HEK293 (cell line): Measurements from ENCODE around the gene OTP.

Experiments
- FEZF1 ChIP-seq: fragments of 450-650 bp; formaldehyde crosslinking; IDR thresholded peaks from 2 replicates; pipeline ENCODE4 v1.5.1; 2016; ENCODE audit warnings: missing biosample characterization, missing genetic modification characterization
- GLI4 ChIP-seq: fragments of 450-650 bp; formaldehyde crosslinking; IDR thresholded peaks from 2 replicates; pipeline ENCODE4 v1.5.1; 2016; ENCODE audit warnings: missing biosample characterization, missing genetic modification characterization
- IKZF3 ChIP-seq: fragments of 450-650 bp; IDR thresholded peaks from 2 replicates; pipeline ENCODE4 v1.5.0; 2018; ENCODE audit warnings: missing biosample characterization, mild to moderate bottlenecking, missing genetic modification characterization, moderate library complexity
- INSM2 ChIP-seq: fragments of 450-650 bp; formaldehyde crosslinking; IDR thresholded peaks from 2 replicates; pipeline ENCODE4 v1.5.1; 2016; ENCODE audit warnings: missing biosample characterization, missing genetic modification characterization
- KLF17 ChIP-seq: fragments of 450-650 bp; formaldehyde crosslinking; IDR thresholded peaks from 2 replicates; pipeline ENCODE4 v1.5.1; 2016; ENCODE audit warnings: missing biosample characterization, missing genetic modification characterization
- PRDM4 ChIP-seq: fragments of 450-650 bp; formaldehyde crosslinking; IDR thresholded peaks from 2 replicates; pipeline ENCODE4 v1.5.1; 2017; ENCODE audit warnings: missing biosample characterization, missing genetic modification characterization
- SALL2 ChIP-seq: fragments of 450-650 bp; formaldehyde crosslinking; IDR thresholded peaks from 2 replicates; pipeline ENCODE4 v1.5.0; 2017; ENCODE audit warnings: missing biosample characterization, mild to moderate bottlenecking, missing genetic modification characterization, borderline replicate concordance
- SP7 ChIP-seq: fragments of 450-650 bp; formaldehyde crosslinking; IDR thresholded peaks from 2 replicates; pipeline ENCODE4 v1.5.1; 2016; ENCODE audit warnings: missing biosample characterization, missing genetic modification characterization
- ZBTB26 ChIP-seq: fragments of 450-650 bp; formaldehyde crosslinking; optimal IDR thresholded peaks from 2 replicates; pipeline ENCODE3; 2016; ENCODE audit warnings: missing biosample characterization, mild to moderate bottlenecking, missing genetic modification characterization
- ZBTB49 ChIP-seq: fragments of 450-650 bp; formaldehyde crosslinking; IDR thresholded peaks from 2 replicates; pipeline ENCODE4 v1.5.1; 2016; ENCODE audit warnings: missing biosample characterization, missing genetic modification characterization, low read depth
- ZNF121 ChIP-seq: fragments of 450-650 bp; formaldehyde crosslinking; IDR thresholded peaks from 2 replicates; pipeline ENCODE4 v1.5.1; 2016; ENCODE audit warnings: missing biosample characterization, missing genetic modification characterization
- ZNF266 ChIP-seq: fragments of 450-650 bp; formaldehyde crosslinking; IDR thresholded peaks from 2 replicates; pipeline ENCODE4 v1.5.1; 2016; ENCODE audit warnings: missing biosample characterization, missing genetic modification characterization, low read depth
- ZNF433 ChIP-seq: fragments of 450-650 bp; formaldehyde crosslinking; IDR thresholded peaks from 2 replicates; pipeline ENCODE4 v1.5.1; 2016; ENCODE audit warnings: missing biosample characterization, missing genetic modification characterization, low read depth
- ZNF501 ChIP-seq: fragments of 450-650 bp; formaldehyde crosslinking; IDR thresholded peaks from 2 replicates; pipeline ENCODE4 v1.5.1; 2016; ENCODE audit warnings: missing biosample characterization, missing genetic modification characterization
- ZNF518A ChIP-seq: fragments of 450-650 bp; formaldehyde crosslinking; conservative IDR thresholded peaks from 2 replicates; pipeline ENCODE4 v1.5.1; 2016; ENCODE audit warnings: low read depth, missing biosample characterization, missing genetic modification characterization
- ZNF585B ChIP-seq: fragments of 450-650 bp; formaldehyde crosslinking; IDR thresholded peaks from 2 replicates; pipeline ENCODE4 v1.5.1; 2016; ENCODE audit warnings: missing biosample characterization, missing genetic modification characterization
- ZNF623 ChIP-seq: fragments of 450-650 bp; formaldehyde crosslinking; IDR thresholded peaks from 2 replicates; pipeline ENCODE4 v1.5.1; 2016; ENCODE audit warnings: missing biosample characterization, missing genetic modification characterization
- ZNF626 ChIP-seq: fragments of 450-650 bp; sonication (Bioruptor Pico); formaldehyde crosslinking; IDR thresholded peaks from 2 replicates; pipeline ENCODE4 v1.5.1; 2018; ENCODE audit warnings: missing biosample characterization, missing genetic modification characterization, inconsistent platforms
- ZNF777 ChIP-seq: fragments of 450-650 bp; formaldehyde crosslinking; IDR thresholded peaks from 2 replicates; pipeline ENCODE4 v1.5.1; 2017; ENCODE audit warnings: missing biosample characterization, missing genetic modification characterization, borderline replicate concordance
- ZSCAN18 ChIP-seq: fragments of 450-650 bp; formaldehyde crosslinking; IDR thresholded peaks from 2 replicates; pipeline ENCODE4 v1.5.1; 2016; ENCODE audit warnings: missing biosample characterization, missing genetic modification characterization
- ZSCAN23 ChIP-seq: fragments of 450-650 bp; formaldehyde crosslinking; IDR thresholded peaks from 2 replicates; pipeline ENCODE4 v1.5.1; 2016; ENCODE audit warnings: missing biosample characterization, missing genetic modification characterization

Gene OTP

GRCh38 chr5:77644371-77645157 is 6.1 kb upstream of the OTP start (continued):
- peak; percentile 3; the same call in 1 of the 2 replicates for TF ChIP-seq ZNF433 (tag by site-specific recombination)
- no peak for TF ChIP-seq ZBTB26
- TF ChIP-seq IKZF3 (tag by site-specific recombination) = no peak
- peak; percentile 42; the same call in 1 of the 2 replicates for TF ChIP-seq PRDM4 (tag by site-specific recombination)
- peak; percentile 94 for TF ChIP-seq SALL2 (tag by site-specific recombination)
- peak; percentile 36; the same call in 1 of the 2 replicates for TF ChIP-seq SP7 (tag by site-specific recombination)
- peak; percentile 88; the same call in 1 of the 2 replicates for TF ChIP-seq ZSCAN18 (tag by site-specific recombination)
- TF ChIP-seq ZNF626 (tag by site-specific recombination) = no peak
- TF ChIP-seq ZNF501 (tag by site-specific recombination) = peak; percentile 87
- TF ChIP-seq ZNF518A (tag by site-specific recombination) = 0 out of 2 replicates have a peak, but pooled peaks have one; percentile 8
- no peak for TF ChIP-seq ZNF585B
- TF ChIP-seq FEZF1 (tag by site-specific recombination) = no peak
- 0 out of 2 replicates have a peak, but pooled peaks have one; percentile 31 for TF ChIP-seq KLF17 (tag by site-specific recombination)
- no peak for TF ChIP-seq ZBTB49 (tag by site-specific recombination)
- TF ChIP-seq ZNF266 = peak; percentile 54; the same call in 1 of the 2 replicates
- TF ChIP-seq ZNF121 (tag by site-specific recombination) = no peak
- peak; percentile 85 for TF ChIP-seq ZNF777 (tag by site-specific recombination)
- TF ChIP-seq ZNF623 (tag by site-specific recombination) = no peak
- TF ChIP-seq ZSCAN23 = peak; percentile 53; the same call in 1 of the 2 replicates
- TF ChIP-seq GLI4 (tag by site-specific recombination) = peak; percentile 60; the same call in 1 of the 2 replicates
- no peak for TF ChIP-seq INSM2 (tag by site-specific recombination)
